GM18907 (cell line): ENCODE measurements around the gene KIF16B.
"Not testable (repeated sequence)": the region's sequence is repeated elsewhere in the genome, so short reads cannot be mapped to it uniquely, and the experiment has no call there.

Experiments
- ATAC-seq: cut with Tn5 transposase; IDR thresholded peaks from one replicate; pipeline ENCODE4 v1.9.1; 2021; ENCODE audit warnings: mild to moderate bottlenecking, moderate library complexity; ENCODE audit not compliant: unreplicated experiment

The KIF16B gene

GRCh38 chr20:16573001-16573965 is at the start of gene KIF16B:
TSS of gene KIF16B (minus strand) at chr20:16573448. CDS start at chr20:16573275, 173 bp downstream.
- peak; percentile 75 for ATAC-seq

- ATAC-seq, result no peak
Observed at GRCh38 chr20:16622501-16622900, 49.3 kb upstream of the KIF16B start.

GRCh38 chr20:16621435-16622141 is 48.3 kb upstream of the KIF16B start:
- no peak for ATAC-seq

GRCh38 chr20:16620961-16621360 is 47.7 kb upstream of the KIF16B start:
- ATAC-seq, result no peak

- ATAC-seq, result no peak
Observed at GRCh38 chr20:16619953-16620352, 46.7 kb upstream of the KIF16B start.

- ATAC-seq, result no peak
Observed at GRCh38 chr20:16617056-16617455, 43.8 kb upstream of the KIF16B start.

- no peak for ATAC-seq
Observed at GRCh38 chr20:16616317-16616716, 43.1 kb upstream of the KIF16B start.

- ATAC-seq, result no peak
Observed at GRCh38 chr20:16615199-16615598, 42.0 kb upstream of the KIF16B start.

- ATAC-seq, result no peak
Observed at GRCh38 chr20:16613954-16614353, 40.7 kb upstream of the KIF16B start.

- no peak for ATAC-seq
Observed at GRCh38 chr20:16612706-16613105, 39.5 kb upstream of the KIF16B start.

GRCh38 chr20:16611817-16612216 is 38.6 kb upstream of the KIF16B start:
- ATAC-seq, result no peak

GRCh38 chr20:16609066-16609465 is 35.8 kb upstream of the KIF16B start:
- ATAC-seq, result no peak

- ATAC-seq, result no peak
Observed at GRCh38 chr20:16608277-16608650, 35.0 kb upstream of the KIF16B start.

GRCh38 chr20:16607364-16608276 is 34.4 kb upstream of the KIF16B start:
- no peak for ATAC-seq

GRCh38 chr20:16606468-16607070 is 33.3 kb upstream of the KIF16B start:
- ATAC-seq, result no peak

GRCh38 chr20:16601047-16601446 is 27.8 kb upstream of the KIF16B start:
- ATAC-seq, result no peak

- ATAC-seq, result no peak
Observed at GRCh38 chr20:16599257-16599656, 26.0 kb upstream of the KIF16B start.

- ATAC-seq, result no peak
Observed at GRCh38 chr20:16596991-16597390, 23.7 kb upstream of the KIF16B start.

- not testable (repeated sequence) for ATAC-seq
Observed at GRCh38 chr20:16596404-16596803, 23.2 kb upstream of the KIF16B start.

GRCh38 chr20:16595376-16595775 is 22.1 kb upstream of the KIF16B start:
- no peak for ATAC-seq
